Testis (tissue), 2 donors: ENCODE measurements around the gene ZC3H7B.

Experiments
- POLR2A ChIP-seq: fragments of 450-650 bp; IDR thresholded peaks from one replicate; pipeline ENCODE4 v1.6.1; 2017; ENCODE audit warnings: antibody characterized with exemption, mild to moderate bottlenecking, moderate library complexity
- TF ChIP-seq, protein P1 (sequence below), 3 experiments: fragments of 450-650 bp in 2 of 3; fragments of 200-600 bp in 1 of 3; sonication (generic) in 1 of 3; IDR thresholded peaks; one replicate each; pipeline ENCODE4 v1.5.1; 2016 to 2019; ENCODE audit warnings: antibody characterized with exemption in 3 of 3, mild to moderate bottlenecking in 2 of 3, moderate library complexity in 1 of 3

- TF ChIP-seq, protein P1, sequence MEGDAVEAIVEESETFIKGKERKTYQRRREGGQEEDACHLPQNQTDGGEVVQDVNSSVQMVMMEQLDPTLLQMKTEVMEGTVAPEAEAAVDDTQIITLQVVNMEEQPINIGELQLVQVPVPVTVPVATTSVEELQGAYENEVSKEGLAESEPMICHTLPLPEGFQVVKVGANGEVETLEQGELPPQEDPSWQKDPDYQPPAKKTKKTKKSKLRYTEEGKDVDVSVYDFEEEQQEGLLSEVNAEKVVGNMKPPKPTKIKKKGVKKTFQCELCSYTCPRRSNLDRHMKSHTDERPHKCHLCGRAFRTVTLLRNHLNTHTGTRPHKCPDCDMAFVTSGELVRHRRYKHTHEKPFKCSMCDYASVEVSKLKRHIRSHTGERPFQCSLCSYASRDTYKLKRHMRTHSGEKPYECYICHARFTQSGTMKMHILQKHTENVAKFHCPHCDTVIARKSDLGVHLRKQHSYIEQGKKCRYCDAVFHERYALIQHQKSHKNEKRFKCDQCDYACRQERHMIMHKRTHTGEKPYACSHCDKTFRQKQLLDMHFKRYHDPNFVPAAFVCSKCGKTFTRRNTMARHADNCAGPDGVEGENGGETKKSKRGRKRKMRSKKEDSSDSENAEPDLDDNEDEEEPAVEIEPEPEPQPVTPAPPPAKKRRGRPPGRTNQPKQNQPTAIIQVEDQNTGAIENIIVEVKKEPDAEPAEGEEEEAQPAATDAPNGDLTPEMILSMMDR (IDR thresholded peaks at IDR 0.05): no peak
- TF ChIP-seq POLR2A: no peak
These were observed 23.6 kb downstream of the ZC3H7B start for GRCh38 chr22:41324821-41325528.
